HG02852 (cell line): ENCODE measurements around the gene KCNAB2.

ENCODE experiments used
- ATAC-seq: cut with Tn5 transposase; IDR thresholded peaks from one replicate; pipeline ENCODE4 v1.9.1; 2021; ENCODE audit warnings: mild to moderate bottlenecking, moderate library complexity; ENCODE audit not compliant: unreplicated experiment

Gene KCNAB2

DNA sequence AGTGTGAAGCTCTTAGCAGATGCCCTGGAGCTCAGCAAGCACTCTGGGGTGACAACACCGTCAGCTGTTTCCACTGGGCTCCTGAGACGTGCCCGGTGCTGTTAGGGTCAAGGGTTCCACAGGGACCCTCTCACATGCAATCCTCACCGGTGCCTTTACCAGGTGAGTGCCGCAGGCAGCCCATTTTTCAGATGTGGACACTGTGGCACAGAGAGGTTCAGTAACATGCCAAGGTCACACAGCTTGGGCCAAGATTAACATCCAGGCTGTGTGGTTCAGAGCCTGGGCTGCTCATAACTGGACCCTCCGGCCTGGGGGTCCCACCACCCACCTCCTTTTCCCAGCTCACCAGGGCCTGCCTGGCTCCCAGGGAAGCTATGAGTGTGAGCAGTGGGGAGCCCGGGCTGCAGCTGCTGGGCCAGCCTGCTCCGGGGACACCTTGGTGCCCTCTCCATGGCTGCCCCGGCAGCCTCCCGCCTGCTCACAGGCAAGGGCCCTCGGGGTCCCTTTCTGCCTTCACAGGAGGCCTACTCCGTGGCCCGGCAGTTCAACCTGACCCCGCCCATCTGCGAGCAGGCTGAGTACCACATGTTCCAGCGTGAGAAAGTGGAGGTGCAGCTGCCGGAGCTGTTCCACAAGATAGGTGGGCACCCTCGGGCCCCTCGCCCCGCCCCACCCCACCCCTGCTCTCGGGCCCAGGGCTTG is 49.3 kb downstream of the KCNAB2 start:
- ATAC-seq: no peak

DNA sequence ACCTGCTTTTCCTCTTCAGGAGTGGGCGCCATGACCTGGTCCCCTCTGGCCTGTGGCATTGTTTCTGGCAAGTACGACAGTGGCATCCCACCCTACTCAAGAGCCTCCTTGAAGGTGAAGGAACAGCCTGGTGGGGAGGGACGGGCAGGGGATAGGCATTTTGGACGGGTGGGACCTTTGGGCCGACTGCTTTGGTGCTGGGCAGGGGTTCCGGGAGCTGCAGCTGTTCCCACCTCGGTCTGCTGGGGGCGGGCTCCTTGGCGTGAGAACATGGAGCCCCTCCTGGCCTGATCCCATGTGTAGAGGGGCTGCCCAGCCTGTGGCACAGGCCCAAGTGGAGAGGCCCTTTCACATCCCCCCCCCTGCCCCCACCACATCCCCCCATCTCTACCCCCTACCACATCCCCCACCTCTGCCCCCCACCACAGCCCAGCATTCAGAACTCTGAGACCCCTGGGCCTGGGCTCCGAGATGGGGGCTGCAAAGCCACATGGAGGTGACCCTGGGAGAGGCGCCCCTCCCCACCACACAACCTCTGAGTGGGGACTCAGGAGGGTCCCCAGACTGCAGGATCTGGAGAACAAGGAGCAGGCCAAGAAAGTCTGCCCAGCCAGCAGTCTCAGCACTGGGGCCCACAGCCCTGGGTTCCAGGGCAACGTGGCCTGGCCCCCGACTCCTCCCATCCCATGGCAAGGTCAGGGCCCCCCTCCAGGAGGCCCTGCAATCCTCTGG is 50.0 kb downstream of the KCNAB2 start:
- ATAC-seq: no peak

DNA sequence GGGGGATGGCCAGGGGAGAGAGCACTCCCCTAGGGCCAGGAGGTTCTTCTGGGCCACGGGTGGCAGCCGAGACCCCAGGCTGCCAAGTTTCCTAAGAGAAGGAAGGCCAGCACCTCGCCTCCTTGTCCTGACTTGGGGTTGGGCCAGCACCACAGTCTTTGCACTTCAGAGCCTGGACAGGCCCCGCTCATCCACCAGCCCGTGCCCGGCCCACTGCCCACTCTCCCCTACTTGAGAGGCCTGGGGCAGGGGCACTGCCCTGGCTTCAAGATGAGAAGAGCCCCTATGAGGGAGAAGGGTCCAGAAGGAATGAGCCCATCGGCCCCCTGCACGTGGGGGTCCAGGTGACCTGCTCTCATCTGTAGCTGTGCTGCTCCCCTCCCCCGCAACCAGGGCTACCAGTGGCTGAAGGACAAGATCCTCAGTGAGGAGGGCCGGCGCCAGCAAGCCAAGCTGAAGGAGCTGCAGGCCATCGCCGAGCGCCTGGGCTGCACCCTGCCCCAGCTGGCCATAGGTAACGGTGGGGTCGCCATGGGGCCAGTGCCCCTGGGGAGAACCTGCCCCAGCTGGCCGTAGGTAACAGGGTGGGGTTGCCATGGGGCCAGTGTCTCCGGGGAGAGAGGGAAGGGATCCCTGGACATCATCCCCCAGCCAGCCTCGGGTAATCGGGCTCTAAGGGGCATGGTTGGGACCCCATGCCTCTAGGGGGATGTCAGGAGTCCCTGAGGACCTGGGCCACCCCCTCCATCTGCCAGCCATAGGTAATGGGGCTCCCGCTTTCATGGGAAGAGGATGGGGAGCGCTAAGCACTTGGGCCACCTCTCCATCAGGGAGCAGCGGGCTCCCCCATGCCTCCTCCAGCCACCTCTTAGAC is 50.8 kb downstream of the KCNAB2 start:
- ATAC-seq: no peak

DNA sequence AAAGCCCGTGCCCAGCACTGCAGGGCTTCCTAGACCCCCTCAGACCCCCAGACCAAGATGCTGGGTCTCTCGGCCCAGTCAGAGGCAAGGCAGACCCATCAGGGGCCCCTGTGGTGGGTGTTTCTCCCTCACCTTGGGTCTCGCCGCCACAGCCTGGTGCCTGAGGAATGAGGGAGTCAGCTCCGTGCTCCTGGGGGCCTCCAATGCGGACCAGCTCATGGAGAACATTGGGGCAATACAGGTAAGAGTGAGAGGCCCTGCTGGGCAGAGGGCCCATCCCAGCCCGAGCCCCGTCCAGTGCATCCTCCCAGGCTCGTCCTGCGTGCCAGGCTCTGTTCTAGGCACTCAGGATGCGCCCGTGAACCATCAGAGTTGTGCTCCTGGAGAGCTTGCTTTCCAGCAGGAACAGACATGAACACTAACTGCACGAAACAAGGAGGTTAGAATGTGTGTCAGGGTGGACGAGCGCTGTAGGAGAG is 51.5 kb downstream of the KCNAB2 start:
- ATAC-seq: no peak

DNA sequence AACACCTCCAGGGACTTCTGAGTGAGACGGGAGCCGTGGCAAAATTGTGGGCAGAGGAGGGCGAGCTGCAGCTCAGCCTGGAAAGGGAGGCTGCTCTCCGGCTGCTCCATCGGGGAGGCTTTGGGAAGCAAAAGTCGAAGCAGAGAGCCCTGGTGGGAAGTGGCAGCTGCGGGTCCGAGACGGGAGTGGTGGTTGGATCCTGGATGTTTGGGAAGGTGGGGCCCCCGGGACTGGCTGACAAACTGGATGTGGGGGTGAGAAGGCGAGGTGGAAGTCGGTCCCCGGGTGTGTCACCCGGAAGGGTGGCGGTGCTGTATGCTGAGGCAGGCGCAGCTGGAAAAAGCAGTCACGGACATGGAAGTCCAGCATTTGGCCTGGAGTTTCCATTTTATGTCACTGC is 52.1 kb downstream of the KCNAB2 start:
- no peak for ATAC-seq

DNA sequence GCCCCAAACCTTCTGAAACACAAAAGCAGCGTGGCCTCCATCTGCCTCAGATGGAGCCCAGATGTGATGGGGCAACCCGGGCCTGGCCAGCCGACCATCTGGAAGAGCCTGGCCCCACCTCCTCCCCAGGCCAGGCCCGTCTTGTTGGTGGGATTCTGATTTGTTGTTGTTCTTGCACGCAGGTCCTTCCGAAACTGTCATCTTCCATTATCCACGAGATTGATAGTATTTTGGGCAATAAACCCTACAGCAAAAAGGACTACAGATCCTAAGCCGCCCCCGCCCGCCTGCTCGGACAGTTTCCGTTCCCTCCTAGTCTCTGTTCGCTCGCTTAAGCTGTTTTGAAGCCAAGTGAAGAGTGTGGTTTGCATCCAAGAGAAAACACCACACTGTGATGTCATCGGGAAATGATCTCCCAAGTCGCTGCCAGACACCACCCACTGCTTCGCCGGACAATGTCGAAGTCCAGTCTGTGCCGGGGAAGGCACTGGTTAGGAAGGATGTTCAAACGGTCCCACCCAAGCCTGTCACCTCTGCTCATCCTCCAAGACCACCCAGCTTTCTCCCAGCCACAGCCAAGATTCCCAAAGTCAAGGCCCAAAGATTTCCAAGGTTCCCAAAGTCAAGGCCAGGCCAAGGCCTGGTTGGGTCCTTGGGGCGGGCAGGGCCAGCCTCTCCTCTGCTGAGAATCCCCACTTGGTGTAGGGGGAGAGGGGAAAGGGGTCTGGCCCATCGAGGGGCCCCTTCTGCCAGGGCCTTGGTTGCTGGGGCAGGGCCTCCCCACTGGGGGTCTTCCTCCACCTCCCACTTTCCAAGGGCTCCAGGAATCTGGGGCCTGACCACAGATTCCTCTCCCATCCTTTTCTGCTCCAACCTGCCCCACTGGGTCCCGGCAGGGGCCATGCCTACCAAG is 52.9 kb downstream of the KCNAB2 start:
- no peak for ATAC-seq

DNA sequence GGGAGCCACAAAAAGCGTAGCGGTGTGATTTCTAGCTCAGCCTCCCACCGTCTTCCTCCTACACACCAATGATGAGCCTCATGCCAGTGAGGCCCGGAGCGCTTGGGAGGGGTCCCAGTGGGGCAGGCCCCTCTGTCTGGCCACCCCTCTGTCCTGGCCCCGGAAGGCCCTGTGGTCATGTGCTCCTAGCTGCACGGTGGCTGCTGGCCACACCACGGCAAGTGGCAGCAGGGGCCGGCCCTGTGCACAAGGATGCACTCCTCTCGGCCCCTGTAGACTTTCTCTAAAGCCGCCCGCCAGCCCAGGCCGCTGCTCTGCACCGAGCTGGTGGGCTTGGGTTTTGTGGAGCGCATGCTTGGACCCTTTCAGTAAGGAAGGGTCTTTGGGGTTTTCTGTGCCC is 53.6 kb downstream of the KCNAB2 start:
- no peak for ATAC-seq

DNA sequence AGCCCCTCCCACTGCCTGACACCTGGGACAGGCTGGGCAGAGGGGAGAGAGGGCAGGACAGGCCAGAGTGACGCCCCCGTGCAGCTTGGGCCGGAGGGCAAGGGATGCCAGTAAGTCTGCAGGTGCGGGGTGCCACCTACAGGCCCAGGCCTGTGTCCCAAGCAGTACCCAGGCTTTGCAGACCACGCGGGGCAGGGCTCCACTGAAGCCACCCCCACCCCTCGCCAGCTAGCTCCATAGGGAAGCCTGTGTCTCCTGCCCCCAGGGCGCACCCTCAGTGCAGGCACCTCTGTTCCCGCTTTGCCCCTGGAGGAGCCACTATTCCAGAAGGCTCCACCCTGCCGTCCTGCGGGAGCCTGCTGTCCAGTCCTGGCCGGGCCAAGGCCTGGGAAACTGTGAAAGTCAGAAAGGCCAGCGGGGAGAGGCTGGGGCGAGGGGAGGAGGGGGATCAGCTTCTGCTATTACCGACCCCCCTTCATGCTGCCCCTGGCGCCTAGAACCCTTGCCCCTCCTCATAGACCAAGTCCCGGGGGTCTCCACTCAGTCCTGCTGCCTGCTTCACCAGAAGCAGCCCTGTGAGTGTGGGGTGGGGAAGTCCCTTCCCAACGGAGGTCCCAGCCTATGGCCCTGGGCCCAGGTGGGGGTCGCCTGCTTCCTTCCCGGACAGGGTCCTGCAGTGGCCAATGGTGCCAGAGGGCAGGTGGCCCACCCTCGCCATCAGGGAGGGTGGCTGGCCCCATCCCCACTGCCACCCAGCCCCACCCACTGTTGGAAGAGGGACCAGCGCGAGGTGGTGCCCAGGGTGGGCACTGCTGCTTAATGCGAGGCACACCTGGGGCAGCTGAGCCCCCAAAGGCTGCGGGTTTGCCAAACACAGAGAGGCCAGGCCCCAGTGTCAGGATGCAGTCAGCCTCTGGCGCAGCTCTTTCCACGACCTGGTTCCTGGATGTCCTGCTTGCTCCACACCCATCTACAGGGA is 54.4 kb downstream of the KCNAB2 start:
- no peak for ATAC-seq

DNA sequence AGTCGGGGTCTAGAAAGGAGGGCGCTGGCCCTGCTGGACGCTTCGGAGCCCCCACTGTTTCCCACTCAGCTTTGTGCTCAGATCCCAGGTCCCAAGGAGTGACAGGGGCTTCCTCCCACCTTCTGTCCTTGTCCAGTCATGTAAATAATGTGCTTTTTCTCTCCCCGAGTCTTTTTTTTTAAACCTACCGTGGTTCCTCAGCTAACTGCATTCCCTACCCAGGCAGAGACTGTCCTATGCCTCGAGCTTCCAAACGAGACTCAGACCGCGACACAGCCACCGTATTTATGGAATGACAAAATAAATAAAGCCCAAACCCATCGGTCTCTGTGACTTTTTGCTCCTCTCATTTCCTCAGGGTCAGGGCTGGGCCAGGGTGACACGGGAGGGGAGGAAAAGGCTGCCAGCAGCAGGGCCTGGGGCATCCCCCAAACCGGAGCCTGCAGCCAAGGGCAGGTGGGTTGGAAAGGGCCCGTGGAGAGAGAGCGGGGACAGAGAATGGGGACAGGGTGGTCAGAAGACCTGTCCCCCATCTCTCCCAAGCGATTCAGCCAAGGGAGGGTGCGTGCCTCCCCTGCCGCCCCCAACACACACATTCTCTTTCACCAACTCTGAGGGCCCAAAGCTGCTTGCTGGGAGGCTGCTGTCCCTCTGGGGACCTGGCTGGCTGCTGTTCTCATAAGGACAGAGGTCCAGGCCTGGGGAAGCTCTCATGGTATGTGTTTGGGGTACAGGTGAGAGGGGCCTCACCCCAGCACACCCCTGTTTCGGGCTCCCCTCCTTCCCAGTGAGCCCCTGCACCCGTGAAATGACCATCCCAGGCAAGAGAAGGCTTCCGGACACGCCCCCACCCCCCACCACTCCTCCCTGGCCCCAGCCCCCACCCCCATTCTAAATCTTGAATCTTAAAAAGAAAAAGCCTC is 55.4 kb downstream of the KCNAB2 start:
- no peak for ATAC-seq

DNA sequence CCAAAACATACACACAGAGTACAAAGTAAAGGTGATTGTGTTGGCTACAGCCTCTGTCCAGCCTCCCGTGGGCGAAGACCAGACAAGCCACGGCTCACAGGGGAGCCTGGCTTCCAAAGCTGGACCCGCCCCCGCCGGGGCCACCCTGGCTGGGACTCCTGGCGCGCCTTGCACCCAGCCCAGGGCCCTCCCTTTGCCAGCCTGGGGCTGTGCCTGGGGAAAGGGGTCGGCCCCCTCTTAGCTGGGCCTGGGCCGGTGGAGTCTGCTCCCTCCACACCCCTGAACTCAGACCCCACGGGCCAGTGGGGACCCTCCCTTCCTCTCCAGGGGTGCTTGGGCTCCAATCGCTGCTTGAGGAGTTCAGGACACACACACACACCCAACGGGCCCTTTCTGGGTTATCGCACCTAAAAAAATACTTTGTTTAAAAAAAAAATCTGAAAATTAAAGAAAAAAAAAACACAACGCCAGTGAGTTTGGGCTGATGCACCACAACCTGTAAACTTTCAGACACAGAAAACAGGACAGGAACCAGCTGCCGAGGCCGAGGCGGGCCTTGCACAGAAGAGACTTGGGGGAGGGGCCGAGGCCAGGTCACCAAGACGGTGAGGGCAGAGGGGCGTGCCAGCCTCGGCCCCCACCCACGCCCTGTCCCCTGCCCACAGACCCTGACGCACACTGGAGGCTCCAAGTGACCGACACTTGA is 56.3 kb downstream of the KCNAB2 start:
- no peak for ATAC-seq

DNA sequence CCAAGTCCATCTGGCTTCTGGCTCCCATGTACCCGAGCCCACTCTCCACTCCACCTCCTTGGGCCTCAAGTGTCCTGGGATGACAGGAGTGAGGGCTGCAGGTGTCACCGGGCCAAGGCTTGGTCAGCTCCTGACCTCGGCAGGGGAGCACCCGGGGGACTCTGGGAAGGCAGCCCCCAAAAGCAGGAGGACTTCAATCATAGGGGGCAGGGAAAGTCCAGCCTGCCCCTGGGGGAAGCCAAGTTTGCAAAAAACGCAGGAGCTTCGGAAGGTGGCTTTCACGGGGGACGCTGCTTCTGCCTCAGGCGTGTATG is 56.8 kb downstream of the KCNAB2 start:
- ATAC-seq: no peak

DNA sequence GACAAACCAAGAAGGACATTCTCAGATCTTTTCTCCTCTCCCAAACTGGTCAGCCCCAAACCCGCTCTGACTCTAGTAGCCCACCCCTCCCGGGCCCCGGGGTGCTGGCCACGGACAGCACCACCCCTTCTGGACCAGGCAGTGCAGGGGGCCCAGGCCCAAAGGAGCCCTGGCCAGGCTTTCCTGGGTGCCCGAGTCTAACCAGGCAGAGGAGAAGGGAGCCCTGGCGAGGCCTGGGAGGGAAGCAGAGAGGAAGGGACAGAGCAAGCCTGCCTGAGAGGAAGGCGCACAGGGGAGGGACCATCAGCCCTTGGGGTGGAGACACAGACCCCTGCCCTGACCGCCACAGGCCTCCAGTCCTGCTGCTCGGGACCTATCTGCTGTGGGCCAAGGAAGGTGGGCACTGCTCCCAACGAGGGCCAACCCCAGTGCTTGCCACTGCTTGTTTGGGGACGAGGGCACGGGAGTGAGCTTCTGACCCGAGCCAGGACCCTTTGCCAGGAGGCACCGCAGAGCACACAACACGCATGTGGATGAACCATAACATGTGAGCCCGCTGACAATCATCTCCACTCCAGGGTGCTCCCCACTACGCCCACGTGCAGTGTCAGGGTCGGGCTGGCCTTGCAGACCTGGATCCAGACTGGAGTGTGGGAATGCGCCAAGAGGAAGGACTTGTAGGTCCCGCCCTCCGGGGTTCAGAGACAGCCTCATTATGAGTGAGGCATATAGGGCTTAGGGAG is 57.6 kb downstream of the KCNAB2 start:
- no peak for ATAC-seq

DNA sequence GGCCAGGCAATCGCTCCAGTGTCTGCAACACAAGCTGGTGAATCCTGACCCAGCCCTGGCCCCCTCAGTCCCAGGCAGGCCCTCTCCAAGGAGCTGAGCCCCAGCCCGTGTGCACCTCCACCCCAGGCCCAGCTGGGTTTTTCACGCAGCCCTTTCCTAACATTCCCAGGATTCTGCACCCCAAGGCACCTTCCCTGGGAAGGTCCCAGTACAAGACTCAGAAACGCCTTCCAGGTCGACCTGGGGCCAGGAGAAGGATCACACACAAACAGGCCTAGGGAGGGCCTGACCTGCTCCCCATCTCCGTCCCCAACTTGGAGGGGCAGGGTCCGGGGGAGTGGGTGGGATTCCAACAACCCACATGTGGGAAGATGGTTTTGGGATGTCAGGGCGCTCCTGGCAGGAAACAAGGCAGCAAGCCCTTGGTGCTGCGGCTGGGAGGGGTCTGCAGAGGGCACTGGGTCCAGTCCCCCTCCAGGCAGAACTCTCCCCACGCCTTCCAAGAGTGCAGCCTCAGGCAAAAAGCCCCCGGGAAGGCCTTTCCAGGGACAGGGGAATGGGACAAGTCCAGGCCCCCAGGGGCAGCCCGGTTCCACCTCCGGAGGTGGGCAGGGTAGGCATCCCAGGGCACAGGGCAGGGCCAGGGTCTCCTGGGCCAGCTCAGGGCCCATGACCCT is 58.3 kb downstream of the KCNAB2 start:
- ATAC-seq: no peak

DNA sequence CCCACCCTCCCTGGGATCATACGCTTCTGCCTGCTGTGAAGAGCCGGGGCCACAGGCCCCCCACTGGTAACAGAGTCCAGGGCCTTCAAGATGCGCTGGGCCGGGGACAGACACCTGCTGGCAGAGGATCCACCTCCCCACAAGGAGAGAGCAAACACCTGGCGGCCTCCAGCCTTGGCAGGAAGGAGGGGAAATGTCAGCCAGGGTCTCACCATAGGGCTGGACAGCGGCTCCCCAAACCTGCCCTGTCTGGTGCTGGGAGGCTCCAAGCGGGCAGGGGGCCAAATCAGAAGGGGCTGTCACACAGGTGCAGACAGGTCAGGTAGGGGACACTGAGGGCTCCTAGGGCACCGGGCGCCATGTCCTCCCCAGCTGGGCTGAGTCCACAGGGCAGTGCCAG is 58.9 kb downstream of the KCNAB2 start:
- no peak for ATAC-seq

DNA sequence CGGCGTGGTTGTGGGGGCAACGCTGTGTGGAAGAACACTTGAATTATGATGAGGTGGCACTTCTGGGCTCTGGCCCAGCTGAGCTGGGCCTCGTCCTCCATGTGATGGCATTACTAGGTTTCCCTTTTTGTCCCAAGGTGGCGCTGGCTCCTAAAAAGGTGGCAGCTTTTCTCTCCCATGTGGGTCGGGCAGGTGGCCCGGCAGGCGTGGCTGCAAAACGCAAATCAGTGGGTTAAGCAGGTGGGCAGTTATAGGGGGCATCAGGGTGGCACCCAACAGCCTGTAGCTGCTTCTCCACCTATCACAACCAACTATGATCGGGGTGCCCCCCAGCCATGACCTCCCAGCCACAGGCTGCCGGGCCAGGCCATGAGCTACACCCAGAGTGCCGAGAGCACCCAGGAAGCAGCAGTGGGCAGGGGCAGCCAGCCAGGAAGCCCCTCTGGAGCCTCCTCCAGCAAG is 59.6 kb downstream of the KCNAB2 start:
- no peak for ATAC-seq

DNA sequence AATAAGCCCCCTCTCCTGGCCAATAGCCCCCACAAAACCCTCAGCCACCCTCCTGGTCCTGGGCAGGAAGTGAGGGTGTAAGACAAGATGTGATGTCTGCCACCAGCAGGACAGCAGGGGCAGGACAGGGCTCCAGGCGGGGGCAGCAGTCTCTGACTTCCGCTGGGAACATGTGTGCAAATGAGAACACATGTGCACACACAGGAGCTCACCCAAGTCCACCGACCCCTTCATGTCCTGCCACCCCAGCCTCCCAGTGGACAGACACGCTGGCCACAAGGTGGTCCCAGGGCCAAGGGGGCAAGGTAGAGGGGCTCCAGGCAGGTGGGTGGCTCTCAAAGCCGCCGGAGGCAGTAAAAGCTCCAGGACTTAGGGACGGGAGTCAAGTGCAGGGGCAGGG is 60.1 kb downstream of the KCNAB2 start:
- ATAC-seq: no peak
